DOHH2 (cell line): ENCODE results near the gene BTBD17.

ENCODE experiments used
- EZH2phosphoT487 ChIP-seq: fragments of 200-600 bp; sonication (generic); IDR thresholded peaks from 2 replicates; pipeline ENCODE4 v1.6.1; 2017; ENCODE audit warnings: borderline replicate concordance, mild to moderate bottlenecking, antibody characterized with exemption, low read length, moderate library complexity, mixed read lengths
- TF ChIP-seq, protein P1 (sequence below): fragments of 200-600 bp; sonication (generic); IDR thresholded peaks from one replicate; pipeline ENCODE4 v1.5.1; 2014; ENCODE audit warnings: antibody characterized with exemption, mild to moderate bottlenecking, low read depth, low read length; ENCODE audit not compliant: poor library complexity, severe bottlenecking

DNA sequence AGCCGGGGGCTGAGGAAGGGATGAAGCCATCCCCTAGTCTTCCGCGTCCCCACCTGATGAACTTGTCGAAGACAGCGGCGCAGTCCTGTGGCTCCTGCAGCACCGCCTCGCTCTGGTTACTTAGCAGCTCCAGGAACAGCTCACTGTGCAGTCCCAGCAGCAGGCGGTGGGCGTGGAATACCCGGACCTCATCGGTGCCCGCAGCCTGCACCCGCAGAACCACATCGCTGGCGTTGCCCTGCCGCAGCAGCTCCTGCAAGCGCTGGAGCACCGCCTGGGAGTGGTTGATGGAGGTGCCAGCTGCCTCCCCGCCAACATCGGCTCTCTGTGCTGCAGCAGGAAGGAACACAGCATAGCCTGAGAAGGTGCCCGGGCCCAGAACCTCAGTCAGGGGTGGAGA is 1.8 kb downstream of the BTBD17 start:
- TF ChIP-seq, protein P1, sequence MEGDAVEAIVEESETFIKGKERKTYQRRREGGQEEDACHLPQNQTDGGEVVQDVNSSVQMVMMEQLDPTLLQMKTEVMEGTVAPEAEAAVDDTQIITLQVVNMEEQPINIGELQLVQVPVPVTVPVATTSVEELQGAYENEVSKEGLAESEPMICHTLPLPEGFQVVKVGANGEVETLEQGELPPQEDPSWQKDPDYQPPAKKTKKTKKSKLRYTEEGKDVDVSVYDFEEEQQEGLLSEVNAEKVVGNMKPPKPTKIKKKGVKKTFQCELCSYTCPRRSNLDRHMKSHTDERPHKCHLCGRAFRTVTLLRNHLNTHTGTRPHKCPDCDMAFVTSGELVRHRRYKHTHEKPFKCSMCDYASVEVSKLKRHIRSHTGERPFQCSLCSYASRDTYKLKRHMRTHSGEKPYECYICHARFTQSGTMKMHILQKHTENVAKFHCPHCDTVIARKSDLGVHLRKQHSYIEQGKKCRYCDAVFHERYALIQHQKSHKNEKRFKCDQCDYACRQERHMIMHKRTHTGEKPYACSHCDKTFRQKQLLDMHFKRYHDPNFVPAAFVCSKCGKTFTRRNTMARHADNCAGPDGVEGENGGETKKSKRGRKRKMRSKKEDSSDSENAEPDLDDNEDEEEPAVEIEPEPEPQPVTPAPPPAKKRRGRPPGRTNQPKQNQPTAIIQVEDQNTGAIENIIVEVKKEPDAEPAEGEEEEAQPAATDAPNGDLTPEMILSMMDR = no peak
- no peak for TF ChIP-seq EZH2phosphoT487
